Measurements from ENCODE around the gene PHKG1.
"Not testable (repeated sequence)": the region's sequence is repeated elsewhere in the genome, so short reads cannot be mapped to it uniquely, and the experiment has no call there.

Gene PHKG1

DNA sequence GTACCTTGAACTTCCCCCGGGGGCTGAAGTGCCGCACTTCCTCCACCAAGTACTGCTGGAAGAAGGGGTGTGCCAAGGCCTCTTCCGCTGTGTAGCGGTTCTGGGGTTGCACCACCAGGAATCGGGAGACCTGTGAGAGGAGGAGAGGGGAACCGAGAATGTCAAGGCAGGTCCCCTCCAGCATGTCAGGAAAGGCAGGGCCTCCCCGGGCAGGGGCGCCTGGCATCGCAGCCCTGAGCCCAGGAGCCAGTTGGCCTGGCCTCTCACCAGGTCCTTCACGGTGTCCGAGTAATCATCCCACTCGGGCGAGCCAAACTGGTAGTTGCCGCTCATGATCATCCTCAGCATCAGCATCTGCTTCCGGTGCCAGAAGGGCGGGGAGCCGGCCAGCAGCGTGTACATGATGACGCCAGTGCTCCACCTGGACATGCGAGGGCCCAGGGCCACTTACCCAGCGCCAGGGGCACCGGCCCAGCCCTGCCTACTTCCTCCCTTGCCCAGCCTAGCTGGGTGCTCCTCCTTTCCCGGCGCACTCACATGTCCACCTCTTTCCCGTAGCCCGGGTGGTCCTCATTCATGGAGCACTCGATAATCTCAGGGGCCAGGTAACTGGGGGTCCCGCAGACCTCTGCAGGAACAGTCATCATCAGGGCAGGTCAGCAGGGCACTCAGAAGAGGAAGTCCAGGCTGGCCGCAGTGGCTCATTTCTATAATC, 11.0 kb downstream of the PHKG1 start:
- DNase-seq = no peak

DNA sequence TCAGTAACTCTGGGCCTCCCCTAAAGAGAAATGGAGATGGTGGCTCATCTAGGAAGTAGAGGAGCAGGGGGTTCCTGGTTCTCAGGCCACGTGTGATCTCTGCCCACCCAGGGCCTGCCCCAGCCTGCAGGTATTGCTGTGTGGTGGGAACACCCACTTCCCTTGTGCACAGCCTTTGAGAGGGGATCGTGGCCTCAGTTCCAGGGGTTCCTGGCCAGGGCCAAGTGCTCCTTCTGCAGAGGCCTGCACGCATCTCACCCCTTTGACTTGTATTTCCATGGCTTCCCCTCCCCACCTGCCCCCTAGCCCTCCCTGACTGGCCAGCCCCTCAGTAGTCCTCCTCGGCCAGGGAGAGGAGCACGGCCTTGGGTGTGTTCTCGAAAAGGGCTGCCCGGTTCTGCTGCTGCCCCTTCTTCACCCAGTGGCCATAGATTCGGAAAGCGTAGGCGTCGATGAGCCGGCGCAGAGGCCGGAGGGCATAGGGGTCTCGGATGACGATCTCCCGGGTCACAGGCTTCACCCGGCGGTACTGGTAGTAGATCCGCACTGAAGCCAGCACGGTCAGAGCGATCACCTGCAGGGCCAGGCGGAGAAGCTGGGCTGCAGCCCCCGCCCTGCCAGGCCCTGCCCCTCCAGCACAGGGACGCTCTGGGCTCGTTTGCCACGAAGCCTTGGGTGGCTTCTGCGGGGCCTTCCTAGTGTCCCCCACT, 11.9 kb downstream of the PHKG1 start:
- DNase-seq = not testable (repeated sequence)

DNA sequence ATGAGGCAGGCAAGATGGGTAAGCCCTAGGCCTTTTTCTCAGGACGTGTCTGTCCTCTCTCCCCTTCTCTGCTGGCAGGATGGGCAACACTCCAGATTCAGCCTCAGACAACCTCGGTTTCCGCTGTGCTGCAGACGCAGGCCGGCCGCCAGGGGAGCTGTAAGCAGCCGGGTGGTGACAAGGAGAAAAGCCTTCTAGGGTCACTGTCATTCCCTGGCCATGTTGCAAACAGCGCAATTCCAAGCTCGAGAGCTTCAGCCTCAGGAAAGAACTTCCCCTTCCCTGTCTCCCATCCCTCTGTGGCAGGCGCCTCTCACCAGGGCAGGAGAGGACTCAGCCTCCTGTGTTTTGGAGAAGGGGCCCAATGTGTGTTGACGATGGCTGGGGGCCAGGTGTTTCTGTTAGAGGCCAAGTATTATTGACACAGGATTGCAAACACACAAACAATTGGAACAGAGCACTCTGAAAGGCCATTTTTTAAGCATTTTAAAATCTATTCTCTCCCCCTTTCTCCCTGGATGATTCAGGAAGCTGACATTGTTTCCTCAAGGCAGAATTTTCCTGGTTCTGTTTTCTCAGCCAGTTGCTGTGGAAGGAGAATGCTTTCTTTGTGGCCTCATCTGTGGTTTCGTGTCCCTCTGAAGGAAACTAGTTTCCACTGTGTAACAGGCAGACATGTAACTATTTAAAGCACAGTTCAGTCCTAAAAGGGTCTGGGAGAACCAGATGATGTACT, 13.1 kb downstream of the PHKG1 start:
- no peak for DNase-seq

DNA sequence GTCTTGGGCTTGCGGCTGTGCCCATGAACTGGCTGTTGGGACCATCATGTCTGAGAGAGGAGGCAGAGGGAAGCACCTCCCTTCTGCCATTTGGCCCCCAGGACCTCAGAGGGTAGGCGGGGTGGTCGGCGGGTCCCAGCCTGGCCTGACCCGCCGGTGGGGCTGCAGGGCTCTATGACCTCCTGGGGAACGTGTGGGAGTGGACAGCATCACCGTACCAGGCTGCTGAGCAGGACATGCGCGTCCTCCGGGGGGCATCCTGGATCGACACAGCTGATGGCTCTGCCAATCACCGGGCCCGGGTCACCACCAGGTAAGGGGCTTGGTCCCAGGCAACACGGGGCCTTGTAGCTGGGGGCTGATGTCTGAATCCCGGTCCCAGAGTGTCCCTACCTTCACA, 14.6 kb downstream of the PHKG1 start:
- DNase-seq = no peak

DNA sequence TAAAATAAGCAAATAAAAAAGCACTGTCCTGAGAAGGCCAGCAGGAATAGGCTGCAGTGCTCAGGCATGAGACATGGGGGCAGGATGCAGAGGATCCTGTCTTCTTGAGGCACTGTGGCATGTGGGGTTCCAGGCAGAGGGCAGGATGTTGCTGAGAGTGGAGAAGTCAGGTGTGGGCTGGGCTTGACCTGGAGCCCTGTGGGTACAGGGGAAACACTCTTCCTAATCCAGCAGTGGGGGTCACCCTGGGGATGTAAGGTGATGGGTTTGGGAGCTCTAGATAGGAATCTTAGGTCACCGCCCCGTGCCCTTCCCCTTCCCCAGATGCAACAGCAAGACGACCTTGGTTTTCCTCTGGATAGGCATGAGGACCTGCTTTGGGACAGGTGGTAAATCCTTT, 15.1 kb downstream of the PHKG1 start:
- DNase-seq = no peak

DNA sequence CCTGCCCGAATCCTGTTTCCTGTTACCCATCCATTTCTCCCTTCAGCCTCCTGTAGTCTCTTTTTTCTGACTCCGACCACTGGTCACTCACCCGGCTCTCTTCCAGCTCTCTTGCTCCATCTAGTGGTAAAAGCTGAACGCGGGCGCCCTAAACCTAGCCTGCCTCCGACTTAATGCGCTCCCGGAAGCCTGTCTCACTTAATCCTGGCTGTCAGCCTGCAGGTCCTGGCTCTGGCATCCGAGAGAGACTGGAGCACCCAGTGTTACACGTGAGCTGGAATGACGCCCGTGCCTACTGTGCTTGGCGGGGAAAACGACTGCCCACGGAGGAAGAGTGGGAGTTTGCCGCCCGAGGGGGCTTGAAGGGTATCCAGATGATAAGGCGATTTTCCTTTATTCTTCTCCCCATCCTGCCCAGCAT, 18.4 kb downstream of the PHKG1 start:
- DNase-seq = peak; percentile 86

DNA sequence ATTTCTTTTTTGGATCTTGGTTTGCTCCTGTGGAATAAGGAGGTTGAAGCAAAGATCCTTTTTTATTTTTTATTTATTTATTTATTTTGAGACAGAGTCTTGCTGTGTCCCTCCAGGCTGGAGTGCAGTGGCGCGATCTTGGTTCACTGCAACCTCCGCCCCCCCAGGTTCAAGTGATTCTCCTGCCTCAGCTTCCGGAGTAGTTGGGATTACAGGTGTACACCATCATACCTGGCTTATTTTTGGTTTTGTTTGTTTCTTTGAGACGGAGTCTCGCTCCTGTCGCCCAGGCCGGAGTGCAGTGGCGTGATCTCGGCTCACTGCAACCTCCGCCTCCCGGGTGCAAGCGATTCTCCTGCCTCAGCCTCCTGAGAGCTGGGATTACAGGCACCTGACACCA, 26.4 kb downstream of the PHKG1 start:
- DNase-seq = not testable (repeated sequence)

DNA sequence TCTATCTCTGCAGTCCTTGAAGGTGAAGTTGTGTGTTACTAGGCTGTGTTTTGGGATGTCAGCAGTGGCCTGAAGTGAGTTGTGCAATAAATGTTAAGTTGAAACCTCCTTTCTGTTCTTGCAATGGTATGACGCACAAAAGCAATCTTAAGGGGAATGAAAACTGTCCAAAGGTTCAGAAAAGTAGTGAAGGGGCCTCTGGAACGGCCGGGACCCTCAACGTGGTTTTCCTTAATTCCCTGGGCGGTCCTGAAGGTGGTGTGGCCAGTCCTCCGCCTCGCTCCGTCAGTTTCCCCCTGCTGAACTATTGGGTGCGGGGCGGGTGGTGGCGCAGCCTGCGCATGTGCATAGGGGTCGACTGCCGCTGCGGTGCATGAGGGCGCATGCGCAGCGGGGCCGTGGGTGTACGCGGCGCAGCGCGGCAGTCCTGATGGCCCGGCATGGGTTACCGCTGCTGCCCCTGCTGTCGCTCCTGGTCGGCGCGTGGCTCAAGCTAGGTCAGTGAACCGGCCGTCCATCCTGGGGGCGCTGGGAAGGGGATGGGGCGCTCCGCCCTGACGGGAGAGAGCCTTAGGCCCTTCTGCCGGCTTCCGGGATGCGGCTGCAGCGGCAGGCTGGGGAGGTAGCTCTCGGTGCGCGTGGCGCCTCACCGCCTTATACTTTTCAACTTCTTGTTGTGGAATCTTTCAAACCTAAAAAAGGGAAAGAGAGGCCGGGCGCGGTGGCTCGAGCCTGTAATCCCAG, 28.7 kb downstream of the PHKG1 start, which contains the start of gene SUMF2:
SUMF2 (plus strand) TSS at position 405 of the 744 bp plus-strand sequence; CDS start at position 431, 26 bp downstream.
- peak; percentile 95 for DNase-seq

DNA sequence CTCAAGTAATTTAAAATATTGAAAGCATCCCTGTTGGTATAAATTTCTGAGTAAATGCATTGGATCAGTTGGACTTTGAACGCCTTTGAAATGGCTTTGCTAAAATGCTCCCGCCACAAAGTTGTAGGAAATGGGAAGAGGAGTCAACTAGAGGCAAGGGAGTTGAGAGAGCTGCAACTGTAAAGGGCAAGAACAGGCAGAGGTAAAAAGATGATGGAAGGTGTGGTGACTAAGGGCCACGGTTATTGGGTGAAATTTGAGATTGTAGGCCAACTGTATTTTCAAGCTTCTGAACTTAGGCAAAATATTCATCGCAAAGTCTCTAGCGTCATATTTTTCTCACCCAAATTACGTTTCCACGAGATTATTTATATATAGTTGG, 29.3 kb downstream of the PHKG1 start:
- no peak for DNase-seq

DNA sequence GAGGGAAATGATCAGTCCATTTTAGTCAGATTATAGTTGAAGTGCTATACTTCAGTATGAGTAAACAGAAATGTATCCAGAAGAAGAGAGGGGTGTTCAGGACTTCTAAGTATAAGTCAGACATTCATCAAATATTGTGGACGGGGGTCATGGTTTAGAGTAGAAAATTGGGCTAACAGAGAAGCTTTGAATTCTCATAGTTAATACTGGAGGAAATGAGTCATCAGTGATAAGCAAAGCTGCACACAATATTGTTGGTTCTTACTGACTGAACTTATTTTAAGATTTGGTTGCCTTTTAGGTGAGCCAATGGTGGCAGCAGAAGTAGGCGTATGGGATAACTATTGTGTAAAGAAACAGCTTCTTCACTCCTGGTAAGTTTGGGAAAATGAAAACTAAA, 30.4 kb downstream of the PHKG1 start:
- DNase-seq = no peak

DNA sequence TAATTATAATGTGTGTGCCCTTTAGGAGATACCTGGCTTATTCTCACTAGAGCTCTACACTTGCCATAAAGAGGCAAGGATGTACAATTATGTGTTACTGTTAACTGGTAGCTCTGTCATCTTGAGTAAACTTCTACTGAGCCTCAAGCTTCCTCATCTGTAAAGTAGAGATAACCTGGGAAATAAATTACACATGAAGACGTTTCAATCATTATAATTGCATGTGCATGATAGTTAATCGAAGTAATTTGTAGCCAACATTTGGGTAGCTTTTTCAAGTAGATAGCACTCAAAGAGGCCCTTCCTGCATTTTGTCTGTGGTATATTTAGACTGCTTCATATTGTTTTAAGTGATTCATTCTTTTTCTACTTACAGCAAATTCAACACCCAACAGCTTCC, 38.8 kb downstream of the PHKG1 start:
- no peak for DNase-seq

DNA sequence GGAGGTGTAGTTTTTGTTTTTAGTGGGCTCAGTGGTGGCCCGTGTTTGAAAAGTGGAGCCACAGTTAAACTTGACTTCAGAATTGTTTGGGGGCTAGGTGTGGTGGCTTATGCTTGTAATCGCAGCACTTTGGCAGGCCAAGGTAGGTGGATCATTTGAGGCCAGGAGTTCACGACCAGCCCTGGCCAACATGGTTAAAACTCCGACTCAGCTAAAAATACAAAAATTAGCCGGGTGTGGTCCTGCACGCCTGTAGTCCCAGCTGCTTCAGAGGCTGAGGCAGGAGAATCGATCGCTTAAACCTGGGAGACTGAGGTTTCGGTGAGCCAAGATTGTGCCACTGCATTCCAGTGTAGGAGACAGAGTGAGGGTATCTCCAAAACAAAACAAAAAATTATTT, 39.4 kb downstream of the PHKG1 start:
- no peak for DNase-seq

DNA sequence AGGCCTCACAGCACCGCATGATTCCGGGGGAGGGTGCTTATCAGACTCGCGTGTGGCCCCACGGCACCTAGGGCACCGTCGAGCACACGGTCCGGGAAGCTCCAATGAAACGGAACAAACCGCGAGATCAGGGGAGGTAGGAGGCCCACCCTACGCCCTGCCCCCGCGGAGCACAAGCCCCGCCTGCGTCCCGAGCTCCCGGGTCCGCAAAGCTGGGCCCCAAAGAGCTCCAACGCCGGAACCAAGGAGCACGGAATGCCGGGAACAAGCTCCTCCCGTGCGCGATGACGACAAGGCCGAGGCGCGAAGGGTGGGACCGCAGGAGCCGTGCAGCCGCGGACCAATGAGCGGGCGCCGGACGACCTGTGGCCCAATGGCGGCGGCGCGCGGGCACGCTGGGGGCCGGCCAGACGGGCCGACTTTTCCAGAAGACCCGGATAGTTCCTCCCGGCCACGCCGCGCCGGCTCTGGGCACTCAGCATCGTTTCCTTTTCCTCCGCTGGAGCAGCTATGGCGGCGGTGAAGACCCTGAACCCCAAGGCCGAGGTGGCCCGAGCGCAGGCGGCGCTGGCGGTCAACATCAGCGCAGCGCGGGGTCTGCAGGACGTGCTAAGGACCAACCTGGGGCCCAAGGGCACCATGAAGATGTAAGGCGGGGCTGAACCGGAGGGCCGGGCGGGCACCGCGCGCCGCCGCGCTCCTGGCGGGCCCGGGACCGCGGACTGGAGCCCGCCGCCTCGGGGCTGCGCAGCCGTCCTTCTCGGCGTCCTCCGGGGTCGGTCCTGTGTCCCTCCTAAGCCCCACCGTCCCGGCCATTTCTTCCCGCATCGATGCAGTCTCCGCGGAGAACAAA, 41.2 kb downstream of the PHKG1 start, which contains the start of the genes CCT6A and PSPH:
CCT6A (plus strand) TSS at position 427 of the 853 bp plus-strand sequence; CDS start at position 511, 84 bp downstream.
PSPH (minus strand) TSS at position 106 of the 853 bp plus-strand sequence. CDS start 30,232 bp downstream, outside the sequence.
- peak; percentile 96 for DNase-seq

DNA sequence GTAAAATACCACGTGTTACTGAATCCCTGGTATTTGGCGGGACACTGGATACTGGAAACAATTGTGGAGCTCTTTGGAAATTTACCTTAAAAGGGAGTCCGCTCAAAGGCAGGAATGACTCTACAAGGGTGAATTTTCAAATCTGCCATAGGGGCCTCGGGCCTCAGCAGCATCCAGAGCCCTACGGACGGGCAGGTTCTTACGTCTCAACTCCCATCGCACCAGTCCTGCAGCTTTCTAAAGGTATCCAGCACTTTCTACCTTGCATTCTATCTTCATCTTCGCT, 41.8 kb downstream of the PHKG1 start:
- no peak for DNase-seq

DNA sequence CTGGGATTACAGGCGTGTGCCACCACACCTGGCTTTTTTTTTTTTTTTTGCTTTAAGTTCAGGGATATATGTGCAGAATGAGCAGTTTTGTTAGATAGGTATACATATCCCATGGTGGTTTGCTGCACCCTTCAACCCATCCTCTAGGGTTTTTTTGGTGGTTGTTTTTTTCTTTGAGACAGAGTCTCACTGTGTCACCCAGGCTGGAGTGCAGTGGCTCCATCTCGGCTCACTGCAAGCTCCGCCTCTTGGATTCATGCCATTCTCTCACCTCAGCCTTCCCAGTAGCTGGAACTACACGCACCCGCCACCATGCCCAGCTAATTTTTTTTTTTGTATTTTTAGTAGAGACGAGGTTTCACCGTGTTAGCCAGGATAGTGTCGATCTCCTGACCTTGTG, 44.0 kb downstream of the PHKG1 start:
- DNase-seq = not testable (repeated sequence)

DNA sequence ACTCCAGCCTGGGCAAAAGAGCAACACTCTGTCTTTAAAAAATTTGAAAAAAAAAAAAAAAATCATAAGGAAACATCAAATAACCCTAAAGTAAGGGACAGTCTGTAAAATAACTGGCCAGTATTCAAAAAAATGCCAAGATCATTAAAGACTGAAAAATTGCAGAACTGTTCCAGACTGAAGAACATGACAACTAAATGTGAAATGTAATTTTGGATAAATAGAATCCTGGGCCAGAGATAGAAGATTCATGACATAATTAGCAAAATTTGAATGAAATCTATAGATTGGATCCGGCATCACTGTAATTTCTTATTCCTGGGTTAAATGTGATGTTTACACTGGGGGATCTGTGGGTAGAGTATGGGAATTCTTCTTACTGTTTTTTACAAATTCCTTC, 44.5 kb downstream of the PHKG1 start:
- DNase-seq = no peak

DNA sequence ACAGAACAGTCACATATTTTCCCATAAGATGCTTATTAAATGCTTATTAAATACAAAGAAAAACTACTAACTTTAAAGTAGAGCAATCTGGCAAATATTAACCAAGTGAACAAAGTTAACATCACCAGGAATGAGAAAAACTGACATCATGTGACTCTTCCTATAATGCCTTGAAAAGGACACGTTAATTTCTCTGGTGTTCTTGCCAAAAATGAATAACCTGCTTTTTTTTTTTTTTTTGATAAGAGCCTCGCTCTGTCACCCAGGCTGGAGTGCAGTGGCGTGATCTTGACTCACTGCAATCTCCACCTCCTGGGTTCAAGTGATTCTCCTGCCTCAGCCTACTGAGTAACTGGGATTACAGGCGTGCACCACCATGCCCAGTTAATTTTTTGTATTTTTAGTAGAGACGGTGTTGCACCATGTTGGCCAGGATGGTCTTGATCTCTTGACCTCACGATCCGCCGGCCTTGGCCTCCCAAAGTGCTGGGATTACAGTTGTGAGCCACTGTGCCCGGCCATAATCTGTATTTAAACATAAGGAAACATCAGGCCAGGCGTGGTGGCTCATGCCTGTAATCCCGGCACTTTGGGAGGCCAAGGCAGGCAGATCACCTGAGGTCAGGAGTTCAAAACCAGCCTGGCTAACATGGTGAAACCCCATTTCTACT, 45.2 kb downstream of the PHKG1 start:
- DNase-seq = not testable (repeated sequence)

DNA sequence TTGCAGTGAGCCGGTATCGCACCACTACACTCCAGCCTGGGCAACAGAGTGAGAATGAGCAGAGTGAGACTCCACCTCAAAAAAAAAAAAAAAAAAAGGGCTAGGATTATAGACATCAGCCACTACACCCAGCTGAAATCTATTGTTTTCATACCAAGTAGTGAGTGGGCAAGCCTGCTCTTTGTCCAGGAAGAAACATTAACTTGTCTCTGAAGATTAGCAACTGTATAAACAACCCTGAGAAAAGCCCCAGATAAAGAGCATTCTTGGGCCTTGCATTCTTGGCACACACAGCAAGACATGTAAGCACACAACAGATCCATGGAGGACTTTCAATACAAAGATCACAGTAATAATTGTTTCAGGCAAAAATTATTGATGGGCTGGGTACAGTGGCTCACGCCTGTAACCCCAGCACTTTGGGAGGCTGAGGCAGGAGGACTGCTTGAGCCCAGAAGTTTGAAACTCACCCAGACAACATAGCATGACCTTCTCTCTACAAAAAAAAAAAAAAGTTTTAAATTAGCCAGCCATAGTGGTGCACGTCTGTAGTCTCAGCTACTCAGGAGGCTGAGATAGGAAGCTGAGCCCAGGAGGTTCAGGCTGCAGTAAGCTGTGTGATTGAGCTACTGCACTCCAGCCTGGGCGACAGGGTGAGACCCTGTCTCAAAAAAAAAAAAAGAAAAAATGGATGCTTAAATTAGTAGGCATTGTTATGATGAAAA, 45.9 kb downstream of the PHKG1 start:
- no peak for DNase-seq

DNA sequence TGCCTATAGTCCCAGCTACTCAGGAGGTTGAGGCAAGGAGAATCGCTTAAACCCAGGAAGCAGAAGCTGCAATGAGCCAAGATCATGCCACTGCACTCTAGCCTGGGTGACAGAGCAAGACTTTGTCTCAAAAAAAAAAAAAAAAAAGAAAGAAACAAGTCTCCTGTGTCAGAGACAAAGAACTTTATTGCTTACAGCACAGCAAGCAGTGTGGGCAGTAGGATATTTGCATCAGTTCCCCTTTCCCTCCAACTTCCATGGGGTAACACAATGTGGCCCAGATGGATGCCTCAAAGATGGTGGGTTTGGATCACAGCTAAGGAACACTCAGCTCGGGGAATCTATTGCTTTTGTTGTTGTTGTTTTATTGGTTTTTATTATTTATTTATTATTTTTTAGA, 47.0 kb downstream of the PHKG1 start:
- not testable (repeated sequence) for DNase-seq

DNA sequence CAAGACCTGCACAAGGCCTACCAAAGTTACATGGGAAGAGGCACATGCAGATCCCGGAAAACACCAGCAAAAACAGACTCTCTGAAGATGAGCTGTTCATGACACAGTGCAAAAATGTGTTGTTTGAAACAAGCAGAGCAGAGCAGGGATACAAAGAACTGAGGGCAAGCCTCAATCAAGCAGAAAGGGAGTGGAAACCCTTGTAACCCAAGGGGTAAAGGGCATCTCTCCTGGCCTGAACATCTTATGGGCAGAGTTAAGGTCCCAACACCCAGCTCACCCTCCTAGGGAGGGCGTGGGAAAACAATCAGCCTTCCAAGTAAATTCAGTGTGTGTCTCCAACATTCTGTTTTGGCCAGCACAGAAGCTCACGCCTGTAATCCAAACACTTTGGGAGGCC, 52.0 kb downstream of the PHKG1 start:
- no peak for DNase-seq
